Endodermal cell (in vitro differentiated cells): ENCODE data around the gene WDR90. TPM values are rescaled to one million over a fixed set of nuclear protein-coding genes. Genes with fewer than 3 reads are reported as not detected.

ENCODE experiments used
- DNase-seq: peaks from one replicate; pipeline ENCODE4 v3.0.0-alpha.2; 2017
- H3K27ac ChIP-seq: 2 replicates; pipeline ENCODE4 v1.5.1; 2013; ENCODE audit warnings: mild to moderate bottlenecking, low read depth, low read length, moderate library complexity
- H3K27me3 ChIP-seq: 2 replicates; pipeline ENCODE4 v1.6.1; 2013; ENCODE audit warnings: mild to moderate bottlenecking, low read length, moderate library complexity; ENCODE audit not compliant: insufficient read depth, control insufficient read depth, poor library complexity, severe bottlenecking
- H3K36me3 ChIP-seq: 2 replicates; pipeline ENCODE4 v1.7.0; 2013; ENCODE audit warnings: mild to moderate bottlenecking, low read length, moderate library complexity; ENCODE audit not compliant: control insufficient read depth, insufficient read depth
- H3K4me1 ChIP-seq: one replicate; pipeline ENCODE4 v1.7.0; 2013; ENCODE audit warnings: low read length; ENCODE audit not compliant: control insufficient read depth, insufficient read depth
- H3K4me3 ChIP-seq: 2 replicates; pipeline ENCODE4 v1.5.1; 2013; ENCODE audit warnings: mild to moderate bottlenecking, low read length, moderate library complexity
- H3K9ac ChIP-seq: 2 replicates; pipeline ENCODE4 v1.6.1; 2013; ENCODE audit warnings: mild to moderate bottlenecking, low read length, moderate library complexity; ENCODE audit not compliant: poor library complexity, severe bottlenecking; ENCODE audit errors: extremely low read depth
- H3K9me3 ChIP-seq: 2 replicates; pipeline ENCODE4 v1.6.1; 2013; ENCODE audit warnings: mild to moderate bottlenecking, low read length, moderate library complexity; ENCODE audit not compliant: control insufficient read depth
- H3K27ac Mint-ChIP-seq: 2 replicates; pipeline ENCODE4 v1.8.0; 2020; ENCODE audit warnings: mixed read lengths
- H3K27me3 Mint-ChIP-seq: 2 replicates; pipeline ENCODE4 v1.8.0; 2021; ENCODE audit warnings: mild to moderate bottlenecking, mixed read lengths; ENCODE audit not compliant: insufficient read depth
- H3K36me3 Mint-ChIP-seq: 2 replicates; pipeline ENCODE4 v1.8.0; 2020; ENCODE audit warnings: low read depth, mixed read lengths
- H3K4me1 Mint-ChIP-seq: 2 replicates; pipeline ENCODE4 v1.8.0; 2020; ENCODE audit warnings: mixed read lengths
- H3K4me3 Mint-ChIP-seq: 2 replicates; pipeline ENCODE4 v1.8.0; 2020; ENCODE audit warnings: mild to moderate bottlenecking, moderate library complexity, mixed read lengths
- H3K9me3 Mint-ChIP-seq: 2 replicates; pipeline ENCODE4 v1.8.0; 2020; ENCODE audit warnings: mild to moderate bottlenecking, mixed read lengths
- WGBS, 2 experiments: methylation state at CpG; one replicate each; pipeline versions ENCODE4 v1.1.5 to v1.1.7; 2013; ENCODE audit warnings: missing lambda C conversion rate in 2 of 2, mixed read lengths in 1 of 2; ENCODE audit not compliant: insufficient coverage in 1 of 2, insufficient read length in 1 of 2; 5-methylcytosine and 5-hydroxymethylcytosine counted together
- total RNA-seq, 2 donors: library from RNA; stranded (reverse); fragmentation: NEBNext Ultra II Directional in 1 of 2; extraction: Animal tissue kit (Norgen Biotek cat#: 25700) in 1 of 2; gene quantifications; 2 replicates in 1 of 2; 3 replicates in 1 of 2; pipeline ENCODE4 v1.2.1, GENCODE V29; 2021
- TF ChIP-seq, protein P1 (sequence below): fragments of 200-600 bp; sonication (generic); conservative IDR thresholded peaks from 2 replicates; pipeline ENCODE4 v1.5.0; 2021; ENCODE audit warnings: antibody characterized with exemption, mild to moderate bottlenecking

WDR90 gene
- total RNA-seq, 2 donors from 2014 or later = 112 to 120 TPM

DNA sequence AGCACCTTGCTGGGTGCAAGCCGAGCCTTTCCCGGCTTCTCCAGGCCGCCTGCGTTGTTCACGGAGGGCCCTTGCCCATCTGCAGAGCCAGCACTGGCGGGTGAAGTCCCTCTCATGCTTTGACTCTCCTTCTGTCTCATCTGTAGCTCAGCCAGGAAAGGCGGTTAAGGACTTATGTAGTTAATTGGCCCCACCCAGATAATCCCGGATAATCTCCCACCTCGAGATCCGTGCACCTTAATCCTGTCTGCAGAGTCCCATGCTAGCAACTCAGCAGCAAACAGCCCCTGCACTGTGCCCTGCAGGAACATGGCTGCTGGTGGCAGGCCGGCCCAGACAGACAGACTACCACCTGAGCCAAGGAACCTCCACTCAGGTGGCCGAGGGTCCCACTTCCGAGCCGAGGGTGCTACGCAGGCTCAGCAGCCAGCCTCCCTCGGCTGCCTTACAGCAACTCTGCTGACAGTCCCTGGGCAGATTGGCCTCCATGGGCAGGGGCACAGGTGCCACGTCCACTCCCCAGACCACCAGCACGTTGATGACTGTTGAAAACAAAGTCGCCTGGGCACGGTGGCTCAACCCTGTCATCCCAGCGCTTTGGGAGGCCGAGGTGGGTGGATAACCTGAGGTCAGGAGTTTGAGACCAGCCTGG lies 42.4 kb upstream of the WDR90 start:
- H3K27ac Mint-ChIP-seq = no peak overlapping the region
- peaks cover 30% of the 10 kb centered on the region for H3K36me3 Mint-ChIP-seq
- no peak overlapping the region for H3K4me3 Mint-ChIP-seq
- no peak for DNase-seq
- H3K4me1 Mint-ChIP-seq = peaks cover 13% of the 10 kb centered on the region
- H3K9ac ChIP-seq = no peak overlapping the region
- TF ChIP-seq, protein P1, sequence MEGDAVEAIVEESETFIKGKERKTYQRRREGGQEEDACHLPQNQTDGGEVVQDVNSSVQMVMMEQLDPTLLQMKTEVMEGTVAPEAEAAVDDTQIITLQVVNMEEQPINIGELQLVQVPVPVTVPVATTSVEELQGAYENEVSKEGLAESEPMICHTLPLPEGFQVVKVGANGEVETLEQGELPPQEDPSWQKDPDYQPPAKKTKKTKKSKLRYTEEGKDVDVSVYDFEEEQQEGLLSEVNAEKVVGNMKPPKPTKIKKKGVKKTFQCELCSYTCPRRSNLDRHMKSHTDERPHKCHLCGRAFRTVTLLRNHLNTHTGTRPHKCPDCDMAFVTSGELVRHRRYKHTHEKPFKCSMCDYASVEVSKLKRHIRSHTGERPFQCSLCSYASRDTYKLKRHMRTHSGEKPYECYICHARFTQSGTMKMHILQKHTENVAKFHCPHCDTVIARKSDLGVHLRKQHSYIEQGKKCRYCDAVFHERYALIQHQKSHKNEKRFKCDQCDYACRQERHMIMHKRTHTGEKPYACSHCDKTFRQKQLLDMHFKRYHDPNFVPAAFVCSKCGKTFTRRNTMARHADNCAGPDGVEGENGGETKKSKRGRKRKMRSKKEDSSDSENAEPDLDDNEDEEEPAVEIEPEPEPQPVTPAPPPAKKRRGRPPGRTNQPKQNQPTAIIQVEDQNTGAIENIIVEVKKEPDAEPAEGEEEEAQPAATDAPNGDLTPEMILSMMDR = no peak
- no peak overlapping the region for H3K4me3 ChIP-seq
- no peaks in the 10 kb centered on the region for H3K36me3 ChIP-seq
- H3K9me3 ChIP-seq = peaks cover 16% of the 10 kb centered on the region
- no peak overlapping the region for H3K27ac ChIP-seq
- H3K4me1 ChIP-seq = no peaks in the 10 kb centered on the region
- WGBS, 2 experiments = 93 to 95% methylated on average over 18 to 22 of the region's 22 CpGs
- peaks cover 5% of the 10 kb centered on the region for H3K27me3 Mint-ChIP-seq
- H3K9me3 Mint-ChIP-seq = peaks cover 30% of the 10 kb centered on the region
- no peaks in the 10 kb centered on the region for H3K27me3 ChIP-seq

DNA sequence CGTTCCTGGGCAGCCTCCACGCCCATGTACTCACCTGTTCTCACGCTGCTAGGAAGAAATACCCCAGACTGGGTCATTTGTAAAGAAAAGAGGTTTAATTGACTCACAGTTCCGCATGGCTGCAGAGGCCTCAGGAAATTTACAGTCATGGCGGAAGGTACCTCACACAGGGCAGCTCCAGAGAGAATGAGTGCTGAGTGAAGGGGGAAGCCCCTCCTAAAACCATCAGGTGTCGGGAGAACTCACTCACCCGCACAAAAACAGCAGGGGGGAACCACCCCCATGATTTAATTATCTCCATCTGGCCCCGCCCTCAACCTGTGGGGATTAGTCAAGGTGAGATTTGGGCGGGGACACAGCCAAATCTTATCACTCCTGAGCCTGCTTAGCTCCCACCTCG lies 41.1 kb upstream of the WDR90 start:
- 64 to 78% methylated on average over 3 to 9 of the region's 10 CpGs for WGBS, 2 experiments
- Histone ChIP-seq H3K4me1 (no peaks in the 10 kb centered on the region), H3K9ac (no peak overlapping the region), H3K36me3 (no peaks in the 10 kb centered on the region), H3K27ac (no peak overlapping the region), H3K27me3 (no peaks in the 10 kb centered on the region), H3K4me3 (no peak overlapping the region), H3K9me3 (peaks cover 16% of the 10 kb centered on the region)
- H3K4me3 Mint-ChIP-seq = peak overlapping the region; percentile 29
- peaks cover 28% of the 10 kb centered on the region for H3K36me3 Mint-ChIP-seq
- peak; percentile 84 for DNase-seq
- H3K27ac Mint-ChIP-seq = peak overlapping the region; percentile 68
- H3K27me3 Mint-ChIP-seq = peaks cover 5% of the 10 kb centered on the region
- H3K9me3 Mint-ChIP-seq = peaks cover 30% of the 10 kb centered on the region
- TF ChIP-seq, protein P1 = no peak
- H3K4me1 Mint-ChIP-seq = peaks cover 13% of the 10 kb centered on the region

GRCh38 chr16:609316-609715 lies 39.8 kb upstream of the WDR90 start:
- WGBS, 2 experiments = 94% methylated on average over 8 to 13 of the region's 13 CpGs
- no peak overlapping the region for H3K9ac ChIP-seq
- no peak overlapping the region for H3K4me3 Mint-ChIP-seq
- H3K9me3 ChIP-seq = peaks cover 15% of the 10 kb centered on the region
- no peak overlapping the region for H3K27ac Mint-ChIP-seq
- no peaks in the 10 kb centered on the region for H3K4me1 ChIP-seq
- H3K4me3 ChIP-seq = no peak overlapping the region
- H3K9me3 Mint-ChIP-seq = peaks cover 29% of the 10 kb centered on the region
- no peak overlapping the region for H3K27ac ChIP-seq
- TF ChIP-seq, protein P1 = no peak
- peaks cover 4% of the 10 kb centered on the region for H3K36me3 ChIP-seq
- peaks cover 28% of the 10 kb centered on the region for H3K36me3 Mint-ChIP-seq
- peaks cover 5% of the 10 kb centered on the region for H3K27me3 Mint-ChIP-seq
- no peaks in the 10 kb centered on the region for H3K27me3 ChIP-seq
- no peak for DNase-seq
- H3K4me1 Mint-ChIP-seq = peaks cover 13% of the 10 kb centered on the region
